GM12874 (cell line): ENCODE results near the gene ANO9.

Experiments used
- CTCF ChIP-seq: IDR thresholded peaks from 2 replicates; pipeline ENCODE4 v1.5.1; 2011; ENCODE audit warnings: low read depth, mild to moderate bottlenecking, control low read depth, low read length, moderate library complexity; ENCODE audit not compliant: insufficient read depth

Gene ANO9

GRCh38 chr11:394034-394857 lies 47.6 kb downstream of the ANO9 start, which contains the start of gene PKP3:
Gene PKP3 (plus strand): TSS chr11:394209. CDS start chr11:394293, 84 bp downstream.
- TF ChIP-seq CTCF: no peak

GRCh38 chr11:393219-394033 lies 48.4 kb downstream of the ANO9 start:
- TF ChIP-seq CTCF: no peak

DNA sequence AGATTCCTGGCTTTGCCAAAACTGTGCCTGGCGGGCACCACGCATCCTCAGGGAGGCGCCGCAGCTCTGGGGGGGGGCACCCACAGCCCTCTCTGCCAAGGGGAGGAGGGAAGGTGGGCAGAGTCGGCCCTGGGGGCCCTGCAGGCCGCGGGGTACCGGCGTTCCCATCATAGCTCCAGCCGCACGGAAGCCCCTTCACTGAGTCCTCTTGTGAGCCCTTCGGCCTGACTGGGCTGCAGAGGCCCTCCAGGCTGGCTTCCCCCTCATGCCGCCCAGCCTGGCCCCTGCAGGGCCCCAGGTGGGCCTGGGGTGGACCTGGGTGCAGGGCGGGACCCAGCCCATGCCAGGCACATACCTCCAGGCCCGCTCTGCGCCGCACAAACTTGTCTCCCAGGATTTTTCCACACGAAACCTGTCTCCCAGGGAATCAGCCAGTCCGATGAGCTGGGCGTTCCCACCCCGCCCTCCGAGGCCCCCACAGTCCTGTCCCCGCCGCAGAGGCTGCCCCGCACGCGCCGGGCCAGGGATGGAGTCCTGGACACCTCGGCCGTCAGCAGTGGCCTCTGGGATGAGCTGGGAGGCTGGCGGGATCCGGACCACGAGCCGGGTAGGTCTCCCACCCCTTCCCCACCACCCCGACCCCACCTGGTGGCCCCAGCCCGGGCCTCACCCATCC lies 49.6 kb downstream of the ANO9 start:
- TF ChIP-seq CTCF: no peak

GRCh38 chr11:391117-392017 lies 50.4 kb downstream of the ANO9 start:
- TF ChIP-seq CTCF: no peak

- no peak for TF ChIP-seq CTCF
Observed at GRCh38 chr11:390175-390574, 51.6 kb downstream of the ANO9 start.

DNA sequence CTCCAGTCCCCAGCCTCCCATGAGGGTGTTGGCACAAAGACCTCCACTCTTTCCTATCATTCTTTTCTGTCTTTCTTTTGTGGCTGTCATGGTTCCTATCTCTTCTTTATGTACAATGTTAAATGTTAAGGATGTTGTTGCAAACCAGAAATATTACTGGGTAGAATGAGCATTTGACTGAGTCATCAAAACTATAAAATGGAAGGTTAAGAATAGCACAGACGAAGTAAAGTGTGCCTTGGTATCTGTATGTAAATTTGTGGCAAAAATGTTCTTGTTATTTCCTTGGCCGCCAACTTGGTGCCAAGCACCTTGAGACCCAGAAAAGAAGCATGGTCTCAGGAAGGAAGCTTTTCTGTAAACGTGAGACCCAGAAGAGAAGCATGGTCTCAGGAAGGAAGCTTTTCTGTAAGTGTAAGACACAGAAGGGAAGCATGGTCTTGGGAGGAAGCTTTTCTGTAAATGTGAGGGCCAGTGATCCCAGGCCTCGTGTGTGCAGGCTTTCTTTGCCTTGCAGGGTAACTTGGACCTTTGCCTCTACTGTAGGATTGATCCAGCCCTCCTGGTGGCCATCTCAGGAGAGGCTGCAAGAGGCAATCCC lies 54.5 kb downstream of the ANO9 start:
- TF ChIP-seq CTCF: no peak
